ENCODE data around the gene LCT.
"Not testable (repeated sequence)": the region's sequence is repeated elsewhere in the genome, so short reads cannot be mapped to it uniquely, and the experiment has no call there.

The LCT gene

DNA sequence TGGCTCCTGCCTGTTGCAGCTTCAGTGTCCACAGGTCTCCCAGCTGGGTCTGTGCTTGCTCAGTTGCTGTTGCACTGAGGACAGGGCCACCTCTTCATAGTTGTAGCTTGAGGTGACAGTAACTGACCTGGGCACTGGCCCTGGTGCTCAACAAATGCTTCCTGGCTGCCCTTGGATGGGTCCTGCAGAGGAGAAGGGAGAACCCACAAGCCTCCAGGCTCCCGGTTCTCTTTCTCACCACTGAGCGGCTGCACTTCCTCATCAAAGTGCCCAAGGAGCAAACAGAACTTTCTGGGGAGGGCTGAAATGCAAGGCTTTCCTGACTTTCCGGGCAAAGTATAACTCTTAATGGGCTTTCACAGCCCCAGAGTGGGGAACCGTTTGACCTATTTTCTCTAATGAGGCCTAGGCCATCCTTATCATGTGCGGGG is 38.7 kb downstream of the LCT start:
- H3K4me3 ChIP-seq (ENCODE audit: low read length) = no peak overlapping the region
- no peak for DNase-seq (ENCODE audit: low read depth)
- TF ChIP-seq, protein P1, sequence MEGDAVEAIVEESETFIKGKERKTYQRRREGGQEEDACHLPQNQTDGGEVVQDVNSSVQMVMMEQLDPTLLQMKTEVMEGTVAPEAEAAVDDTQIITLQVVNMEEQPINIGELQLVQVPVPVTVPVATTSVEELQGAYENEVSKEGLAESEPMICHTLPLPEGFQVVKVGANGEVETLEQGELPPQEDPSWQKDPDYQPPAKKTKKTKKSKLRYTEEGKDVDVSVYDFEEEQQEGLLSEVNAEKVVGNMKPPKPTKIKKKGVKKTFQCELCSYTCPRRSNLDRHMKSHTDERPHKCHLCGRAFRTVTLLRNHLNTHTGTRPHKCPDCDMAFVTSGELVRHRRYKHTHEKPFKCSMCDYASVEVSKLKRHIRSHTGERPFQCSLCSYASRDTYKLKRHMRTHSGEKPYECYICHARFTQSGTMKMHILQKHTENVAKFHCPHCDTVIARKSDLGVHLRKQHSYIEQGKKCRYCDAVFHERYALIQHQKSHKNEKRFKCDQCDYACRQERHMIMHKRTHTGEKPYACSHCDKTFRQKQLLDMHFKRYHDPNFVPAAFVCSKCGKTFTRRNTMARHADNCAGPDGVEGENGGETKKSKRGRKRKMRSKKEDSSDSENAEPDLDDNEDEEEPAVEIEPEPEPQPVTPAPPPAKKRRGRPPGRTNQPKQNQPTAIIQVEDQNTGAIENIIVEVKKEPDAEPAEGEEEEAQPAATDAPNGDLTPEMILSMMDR (conservative IDR thresholded peaks at IDR 0.05; ENCODE audit: low read length) = no peak

GRCh38 chr2:135797497-135798274 is 39.3 kb downstream of the LCT start:
- no peak overlapping the region for H3K4me3 ChIP-seq (ENCODE audit: low read length)
- DNase-seq (ENCODE audit: low read depth) = peak; percentile 81
- TF ChIP-seq, protein P1 (conservative IDR thresholded peaks at IDR 0.05; ENCODE audit: low read length) = peak; percentile 90

DNA sequence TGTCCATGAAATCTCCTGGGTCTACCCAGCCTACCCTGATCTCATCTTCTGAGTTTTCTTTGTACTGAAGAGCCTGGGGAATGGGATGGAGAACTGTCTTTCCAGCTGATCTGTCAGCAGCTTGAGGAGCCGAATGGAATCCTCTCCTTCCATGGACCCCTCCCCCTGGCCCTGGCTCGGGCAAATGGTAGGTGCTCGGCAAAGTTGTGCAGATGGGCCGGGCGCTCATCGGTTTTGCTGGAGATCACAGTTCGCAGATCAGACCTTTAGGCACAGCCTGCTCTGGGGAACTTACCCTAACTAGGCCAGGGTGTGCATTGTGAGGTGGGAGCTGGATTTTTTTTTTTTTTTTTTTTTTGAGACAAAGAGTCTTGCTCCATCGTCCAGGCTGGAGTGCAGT is 40.4 kb downstream of the LCT start:
- DNase-seq (ENCODE audit: low read depth) = no peak
- TF ChIP-seq, protein P1 (conservative IDR thresholded peaks at IDR 0.05; ENCODE audit: low read length) = no peak
- no peak overlapping the region for H3K4me3 ChIP-seq (ENCODE audit: low read length)

GRCh38 chr2:135795641-135796040 is 41.3 kb downstream of the LCT start:
- not testable (repeated sequence) for DNase-seq (ENCODE audit: low read depth)

GRCh38 chr2:135792401-135793150 is 44.4 kb downstream of the LCT start:
- DNase-seq (ENCODE audit: low read depth) = no peak
- TF ChIP-seq, protein P1 (conservative IDR thresholded peaks at IDR 0.05; ENCODE audit: low read length) = no peak
- H3K4me3 ChIP-seq (ENCODE audit: low read length) = no peak overlapping the region

More at GRCh38 chr2:135795641-135796040, 41.3 kb downstream of the LCT start:
- not testable (repeated sequence) for H3K4me3 ChIP-seq (ENCODE audit: low read length)

DNA sequence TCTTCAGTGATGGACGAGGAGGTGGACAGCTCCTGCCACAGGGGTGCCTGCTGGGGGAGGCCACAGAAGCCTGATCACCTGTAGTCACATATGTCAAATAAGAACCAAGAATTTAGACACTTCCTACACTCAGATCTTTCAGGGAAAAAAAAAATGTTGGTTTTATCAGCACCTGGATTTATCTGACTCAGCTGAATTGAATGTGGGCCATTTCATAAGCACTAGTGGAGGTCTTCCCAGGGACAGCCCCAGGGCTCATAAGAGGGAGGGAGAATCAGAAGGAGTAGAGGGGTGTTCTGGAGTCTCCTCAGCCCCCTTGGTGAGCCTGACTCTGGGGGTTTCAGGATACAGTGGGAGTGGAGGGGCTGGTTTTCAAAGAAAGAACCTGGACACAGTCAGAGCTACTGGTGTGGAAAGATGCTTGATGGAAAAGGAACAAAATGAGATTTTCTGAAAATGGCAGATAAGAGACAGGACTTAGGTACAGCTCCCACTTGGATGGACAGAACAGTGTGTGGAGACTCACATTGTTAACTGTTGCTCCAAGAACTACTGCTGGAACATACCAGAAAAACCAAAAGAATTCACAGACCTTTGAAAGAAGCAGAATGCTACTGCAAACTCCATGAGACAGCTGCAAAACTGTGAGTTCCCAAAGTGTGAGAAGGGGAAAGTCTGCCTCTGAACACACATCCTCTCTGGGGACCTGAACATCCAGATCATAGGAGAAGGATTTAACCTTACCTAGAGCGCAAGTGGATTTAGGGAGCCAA is 45.4 kb downstream of the LCT start:
- TF ChIP-seq, protein P1 (conservative IDR thresholded peaks at IDR 0.05; ENCODE audit: low read length) = no peak
- DNase-seq (ENCODE audit: low read depth) = peak; percentile 44
- no peak overlapping the region for H3K4me3 ChIP-seq (ENCODE audit: low read length)

DNA sequence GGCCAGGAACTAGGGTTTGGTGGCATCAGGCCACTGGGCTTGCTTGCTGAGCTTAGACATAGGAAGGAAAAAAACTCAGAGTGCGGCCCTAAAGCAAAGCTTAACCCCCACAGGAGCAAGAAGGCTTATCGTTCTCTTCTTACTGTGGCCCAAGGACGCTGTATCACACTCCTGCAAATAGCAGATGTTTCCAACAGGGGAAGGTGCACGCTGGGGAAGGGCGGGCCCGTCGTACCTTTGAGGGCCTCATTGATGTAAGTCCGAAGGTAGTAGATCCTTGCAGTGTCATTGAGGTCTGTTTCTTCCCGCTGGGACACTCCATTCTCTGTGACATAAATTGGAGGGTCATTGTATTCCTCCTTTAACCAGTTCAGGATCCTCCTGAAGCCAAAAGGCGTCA is 46.6 kb downstream of the LCT start:
- TF ChIP-seq, protein P1 (conservative IDR thresholded peaks at IDR 0.05; ENCODE audit: low read length) = no peak
- no peak for DNase-seq (ENCODE audit: low read depth)

More for the DNA sequence above, 46.6 kb downstream of the LCT start:
- H3K4me3 ChIP-seq (ENCODE audit: low read length) = no peak overlapping the region
